GM10847 (cell line): ENCODE data around the gene WWTR1.

Experiments used
- POLR2A ChIP-seq: IDR thresholded peaks from 2 replicates; pipeline ENCODE4 v1.6.1; 2011; ENCODE audit not compliant: insufficient read length; ENCODE audit errors: extremely low read depth

WWTR1 gene

GRCh38 chr3:149619136-149619535 is 38.7 kb downstream of the WWTR1 start:
- no peak for TF ChIP-seq POLR2A

GRCh38 chr3:149618151-149619123 is 39.4 kb downstream of the WWTR1 start:
- TF ChIP-seq POLR2A = no peak

DNA sequence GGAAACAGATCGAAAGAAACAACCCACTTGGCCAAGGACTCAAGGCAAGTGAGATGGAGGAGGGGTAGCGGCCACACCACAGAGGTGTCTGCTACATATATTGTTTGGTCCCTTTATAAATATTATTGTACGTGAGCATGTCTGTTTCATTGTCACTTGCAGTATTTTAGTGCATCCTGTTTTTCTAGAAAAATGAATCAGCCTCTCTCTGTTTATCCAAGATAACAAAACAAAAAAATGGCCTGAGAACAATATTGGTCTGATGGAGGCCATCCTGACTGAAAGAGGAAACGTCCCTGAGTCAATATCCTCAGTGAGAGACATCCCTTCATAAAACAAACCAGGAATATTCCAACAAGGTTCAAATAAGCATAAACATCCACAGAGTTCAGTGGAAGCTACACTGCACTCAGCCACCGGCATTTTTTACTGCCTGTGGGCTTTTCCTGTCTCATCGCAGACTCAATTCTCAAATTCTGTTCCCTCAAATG is 42.0 kb downstream of the WWTR1 start:
- no peak for TF ChIP-seq POLR2A

GRCh38 chr3:149613988-149614387 is 43.8 kb downstream of the WWTR1 start:
- TF ChIP-seq POLR2A = no peak

DNA sequence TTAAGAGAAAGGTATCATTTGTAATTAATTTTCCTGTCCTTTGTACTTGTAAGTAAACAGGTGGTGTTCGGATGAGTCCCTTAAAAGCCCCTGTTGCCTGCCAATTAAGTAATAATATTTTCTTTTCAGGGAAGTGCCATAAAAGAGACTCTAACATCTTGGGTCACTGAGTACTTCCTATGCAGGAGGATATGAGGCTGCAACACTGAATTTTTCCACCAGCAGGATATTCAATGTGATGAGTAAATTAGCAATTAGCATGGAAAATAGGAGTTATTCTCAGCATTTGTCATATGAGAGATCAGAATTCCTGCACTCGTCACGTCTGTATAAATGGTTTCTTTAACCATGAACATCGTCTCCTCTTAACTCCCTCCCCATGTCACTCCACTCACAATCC is 45.4 kb downstream of the WWTR1 start:
- TF ChIP-seq POLR2A = no peak

- no peak for TF ChIP-seq POLR2A
Measured at GRCh38 chr3:149611149-149611548, 46.7 kb downstream of the WWTR1 start.

- TF ChIP-seq POLR2A = no peak
Measured at GRCh38 chr3:149610351-149611105, 47.3 kb downstream of the WWTR1 start.

GRCh38 chr3:149609595-149609994 is 48.2 kb downstream of the WWTR1 start:
- TF ChIP-seq POLR2A = no peak

DNA sequence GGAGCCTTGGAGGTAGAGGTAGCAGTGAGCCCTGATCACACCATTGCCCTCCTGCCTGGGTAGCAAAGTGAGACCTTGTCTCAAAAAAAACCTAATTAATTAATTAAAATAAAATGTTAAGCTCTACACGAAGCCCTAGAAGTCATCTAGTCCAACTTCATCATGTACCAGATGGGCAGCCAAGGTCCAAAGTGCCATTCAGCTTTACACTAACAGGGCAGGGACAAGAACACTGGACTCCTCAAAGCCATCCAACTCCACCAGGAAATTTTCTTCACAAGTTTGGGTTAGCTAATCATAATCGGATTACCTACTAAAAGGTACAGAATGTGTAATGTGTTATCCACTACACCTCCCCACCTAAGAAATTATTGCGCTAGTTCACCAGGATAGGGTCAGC is 48.8 kb downstream of the WWTR1 start:
- TF ChIP-seq POLR2A = no peak

DNA sequence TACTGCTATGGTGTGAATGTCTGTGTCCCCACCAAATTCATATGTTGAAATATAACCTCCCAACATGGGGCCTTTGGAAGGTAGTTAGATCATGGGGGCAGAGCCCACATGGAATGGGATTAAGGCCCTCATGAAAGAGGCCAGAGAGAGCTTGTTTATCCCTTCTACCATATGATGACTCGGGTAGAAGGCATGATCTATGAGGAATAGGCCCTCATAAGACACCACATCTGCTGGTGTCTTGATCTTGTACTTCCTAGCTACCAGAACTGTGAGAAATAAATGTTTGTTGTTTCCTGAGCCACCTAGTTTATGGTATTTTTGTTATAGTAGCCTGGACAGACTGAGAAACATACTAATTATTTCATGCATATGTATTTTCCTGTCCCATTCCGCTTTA is 51.9 kb downstream of the WWTR1 start:
- TF ChIP-seq POLR2A = no peak

- no peak for TF ChIP-seq POLR2A
Measured at GRCh38 chr3:149604125-149604875, 53.5 kb downstream of the WWTR1 start.

GRCh38 chr3:149603126-149604074 is 54.4 kb downstream of the WWTR1 start:
- TF ChIP-seq POLR2A = no peak

DNA sequence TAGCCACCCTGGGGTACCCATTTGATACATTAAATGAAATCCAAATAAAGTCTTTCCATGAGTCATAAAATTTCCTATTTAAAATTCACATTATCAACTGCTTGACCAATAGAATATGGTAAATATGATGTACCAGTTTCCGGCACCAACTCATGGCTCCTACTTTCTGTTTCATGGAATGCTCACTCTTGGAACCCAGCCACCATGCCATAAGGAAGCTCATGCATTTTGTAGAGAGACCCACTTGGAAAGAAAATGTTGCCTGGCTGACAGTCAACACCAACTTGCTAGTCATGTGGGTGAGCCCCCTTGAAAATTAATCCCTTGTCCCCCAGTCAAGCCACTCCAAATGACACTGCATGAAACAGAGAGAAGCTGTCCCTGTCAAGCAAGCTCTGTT is 57.2 kb downstream of the WWTR1 start:
- no peak for TF ChIP-seq POLR2A

DNA sequence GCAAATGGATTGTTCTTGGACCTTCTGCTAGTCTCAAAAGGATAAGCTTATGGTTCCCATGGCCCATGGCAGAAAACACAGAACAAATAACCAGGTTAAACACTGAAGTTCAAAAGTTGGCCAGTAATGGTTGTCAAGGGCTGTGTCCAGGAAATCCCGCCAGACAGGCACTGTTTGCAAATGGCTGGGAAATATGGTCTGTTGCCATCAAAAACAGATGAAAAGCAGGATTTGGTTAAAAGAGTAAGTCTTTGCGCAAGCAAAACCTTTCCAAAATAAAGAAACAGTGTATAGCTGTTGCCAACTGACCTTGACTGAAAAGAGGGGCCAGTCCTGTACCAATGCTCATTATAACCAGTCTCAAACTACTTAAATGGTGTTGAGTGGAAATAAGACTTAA is 58.6 kb downstream of the WWTR1 start:
- TF ChIP-seq POLR2A = no peak
